Measurements from ENCODE around the gene HPS1. TPM values are rescaled to one million over a fixed set of nuclear protein-coding genes. Genes with fewer than 3 reads are reported as not detected.
A peak's percentile ranks its signal among the peaks of the same experiment; 100 is the strongest.

The HPS1 gene
- total and polyA plus RNA-seq, 10 of the 15 experiments (the other 5 are each of a cell fraction or from before 2014, with no cell fraction given): 27.1 to 138 (median 54.8) TPM

DNA sequence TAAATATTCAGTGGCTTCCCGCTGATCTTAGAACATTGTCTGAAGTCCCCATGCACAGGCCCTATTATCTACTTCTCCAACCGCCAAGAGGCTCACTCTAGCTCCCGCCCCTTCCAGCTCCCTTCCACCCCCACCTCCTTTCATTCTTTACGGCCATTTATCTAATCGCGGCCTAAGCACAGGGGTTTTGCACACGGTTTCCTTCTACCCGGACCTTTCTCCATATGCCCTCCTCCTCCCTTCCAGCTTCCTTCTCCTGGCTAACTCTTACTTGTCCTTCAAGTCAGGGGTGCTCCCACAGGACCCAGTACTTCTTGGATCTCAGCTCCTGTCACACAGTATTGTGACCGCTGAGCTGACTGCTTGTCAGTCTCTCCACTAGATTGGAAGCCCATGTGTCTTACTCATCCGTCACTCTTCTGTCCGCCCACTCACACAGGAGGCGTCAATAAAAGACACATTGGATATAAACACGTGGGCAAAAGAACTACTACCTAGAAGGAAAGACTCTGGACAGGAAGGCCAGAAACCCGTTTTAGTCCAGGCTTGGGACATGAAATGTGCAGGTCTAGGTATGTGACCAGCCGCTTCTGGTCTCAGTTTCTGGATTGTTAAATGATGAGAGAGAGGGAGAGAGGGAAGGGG, 20.2 kb upstream of the HPS1 start:
- no peak for FAIRE-seq
- peaks cover 0 to 5% of the 10 kb centered on the region in 2 experiments; a peak in 3 of 4 replicates for H3K27me3 ChIP-seq (replicated peaks in 1 of 2; ENCODE audit: control insufficient read depth in 2 of 2, insufficient read depth in 2 of 2, low read length in 1 of 2)
- H3K9ac ChIP-seq (ENCODE audit: control insufficient read depth, insufficient read depth, low read length): no peak overlapping the region
- DNase-seq (ENCODE audit: low read depth, low spot score): no peak
- H2AFZ ChIP-seq (ENCODE audit: control insufficient read depth, low read depth, low read length): peak overlapping the region; percentile 75
- no peaks in the 10 kb centered on the region for H4K20me1 ChIP-seq (ENCODE audit: control insufficient read depth, insufficient read depth)
- ChIA-PET POLR2A (no interaction called here), SMC1A (ENCODE audit: uncharacterized antibody, unreplicated experiment) (interaction anchor here (0.6 to 2.8 kb wide), 12 partner anchors 12 to 780 kb away, joined by 3 to 16 read pairs (median 4); no protein-coding TSS in a partner anchor), CTCF (interaction anchor here (0.6 to 4.2 kb wide), 34 partner anchors 15 to 969 kb away, joined by 3 to 29 read pairs (median 4); no protein-coding TSS in a partner anchor), RAD21 (ENCODE audit: unreplicated experiment) (interaction anchor here (0.6 to 3.9 kb wide), 13 partner anchors 23 to 812 kb away, joined by 3 to 36 read pairs (median 4); no protein-coding TSS in a partner anchor)
- no peak overlapping the region; the same call in 1 of the 2 replicates for H3K4me2 ChIP-seq (ENCODE audit: control insufficient read depth, insufficient read depth)
- no peak overlapping the region for H3K27ac ChIP-seq (ENCODE audit: control insufficient read depth, insufficient read depth)
- TF ChIP-seq CREB1 (IDR thresholded peaks at IDR 0.05; ENCODE audit: low read depth) (no peak), MEF2B (IDR thresholded peaks at IDR 0.05; ENCODE audit: partially characterized antibody, poor library complexity, severe bottlenecking) (no peak), SRF (IDR thresholded peaks at IDR 0.05; ENCODE audit: low read depth in 2 of 2, low read length in 2 of 2) (no peak)
- no peak overlapping the region for H3K4me3 ChIP-seq
- no peaks in the 10 kb centered on the region for H3K4me1 ChIP-seq (ENCODE audit: control insufficient read depth, insufficient read depth, low read length)
- no peaks in the 10 kb centered on the region for H3K79me2 ChIP-seq (ENCODE audit: control insufficient read depth, insufficient read depth, low read length)
- 36% methylated on average over 14 of the region's 15 CpGs for WGBS (ENCODE audit: insufficient coverage, insufficient replicate concordance, low lambda C conversion rate, missing lambda C conversion rate)
- intact Hi-C loops (cut with micrococcal nuclease; ENCODE audit: unreplicated experiment): loop anchor here (1.0 to 5.0 kb wide), 4 partner anchors 197 to 778 kb away; no protein-coding TSS in a partner anchor
- in situ Hi-C loops (cut with MboI): loop anchor here (5.0 to 10.0 kb wide), 2 partner anchors 195 to 578 kb away; no protein-coding TSS in a partner anchor
- no peak for ATAC-seq
- no peaks in the 10 kb centered on the region for H3K9me3 ChIP-seq (replicated peaks; ENCODE audit: control insufficient read depth, insufficient read depth, low read length)
- H3K36me3 ChIP-seq (ENCODE audit: control insufficient read depth in 2 of 2, insufficient read depth in 2 of 2, low read length in 1 of 2): no peaks in the 10 kb centered on the region
- BruUV-seq (replicated peaks): no TSS peak

GRCh38 chr10:98465866-98466265, 19.1 kb upstream of the HPS1 start:
- TF ChIP-seq NR2C1 (IDR thresholded peaks at IDR 0.05): no peak
- no peak for TF ChIP-seq MEF2A (IDR thresholded peaks at IDR 0.05; ENCODE audit: insufficient read depth, low read depth, low read length)
- no peak for TF ChIP-seq STAT1 (conservative IDR thresholded peaks at IDR 0.05)
- TF ChIP-seq ASH2L (IDR thresholded peaks at IDR 0.05; ENCODE audit: borderline replicate concordance, low read depth): no peak
- no peak for TF ChIP-seq SUZ12 (IDR thresholded peaks at IDR 0.05; ENCODE audit: unreplicated experiment)
- TF ChIP-seq, protein P1, sequence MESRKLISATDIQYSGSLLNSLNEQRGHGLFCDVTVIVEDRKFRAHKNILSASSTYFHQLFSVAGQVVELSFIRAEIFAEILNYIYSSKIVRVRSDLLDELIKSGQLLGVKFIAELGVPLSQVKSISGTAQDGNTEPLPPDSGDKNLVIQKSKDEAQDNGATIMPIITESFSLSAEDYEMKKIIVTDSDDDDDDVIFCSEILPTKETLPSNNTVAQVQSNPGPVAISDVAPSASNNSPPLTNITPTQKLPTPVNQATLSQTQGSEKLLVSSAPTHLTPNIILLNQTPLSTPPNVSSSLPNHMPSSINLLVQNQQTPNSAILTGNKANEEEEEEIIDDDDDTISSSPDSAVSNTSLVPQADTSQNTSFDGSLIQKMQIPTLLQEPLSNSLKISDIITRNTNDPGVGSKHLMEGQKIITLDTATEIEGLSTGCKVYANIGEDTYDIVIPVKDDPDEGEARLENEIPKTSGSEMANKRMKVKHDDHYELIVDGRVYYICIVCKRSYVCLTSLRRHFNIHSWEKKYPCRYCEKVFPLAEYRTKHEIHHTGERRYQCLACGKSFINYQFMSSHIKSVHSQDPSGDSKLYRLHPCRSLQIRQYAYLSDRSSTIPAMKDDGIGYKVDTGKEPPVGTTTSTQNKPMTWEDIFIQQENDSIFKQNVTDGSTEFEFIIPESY (IDR thresholded peaks at IDR 0.05): no peak
- no peak for TF ChIP-seq CEBPZ (IDR thresholded peaks at IDR 0.05; ENCODE audit: low read depth, low read length)
- ChIA-PET POLR2A (interaction anchor here (0.7 kb wide), 1 partner anchor 777 kb away, joined by 4 read pairs; no protein-coding TSS in a partner anchor), RAD21 (ENCODE audit: unreplicated experiment) (interaction anchor here (1.7 to 3.9 kb wide), 2 partner anchors 200 to 781 kb away, joined by 11 to 36 read pairs; no protein-coding TSS in a partner anchor), SMC1A (ENCODE audit: uncharacterized antibody, unreplicated experiment) (interaction anchor here (0.9 to 1.0 kb wide), 2 partner anchors 61 to 781 kb away, joined by 3 read pairs; no protein-coding TSS in a partner anchor), CTCF (interaction anchor here (0.7 to 4.2 kb wide), 4 partner anchors 125 to 1004 kb away, joined by 3 to 20 read pairs (median 4); no protein-coding TSS in a partner anchor)
- Histone ChIP-seq H3K27ac (ENCODE audit: control insufficient read depth, insufficient read depth) (no peak overlapping the region), H3K4me2 (ENCODE audit: control insufficient read depth, insufficient read depth) (no peak overlapping the region), H3K9ac (ENCODE audit: control insufficient read depth, insufficient read depth, low read length) (no peak overlapping the region), H3K9me3 (replicated peaks; ENCODE audit: control insufficient read depth, insufficient read depth, low read length) (no peaks in the 10 kb centered on the region), H3K4me1 (ENCODE audit: control insufficient read depth, insufficient read depth, low read length) (no peaks in the 10 kb centered on the region), H3K27me3 (replicated peaks in 1 of 2; ENCODE audit: control insufficient read depth in 2 of 2, insufficient read depth in 2 of 2, low read length in 1 of 2) (peaks cover 0 to 5% of the 10 kb centered on the region in 2 experiments; a peak in 3 of 4 replicates), H3K4me3 (no peak overlapping the region), H3K36me3 (ENCODE audit: control insufficient read depth in 2 of 2, insufficient read depth in 2 of 2, low read length in 1 of 2) (no peaks in the 10 kb centered on the region), H4K20me1 (ENCODE audit: control insufficient read depth, insufficient read depth) (no peaks in the 10 kb centered on the region), H2AFZ (ENCODE audit: control insufficient read depth, low read depth, low read length) (no peak overlapping the region), H3K79me2 (ENCODE audit: control insufficient read depth, insufficient read depth, low read length) (no peaks in the 10 kb centered on the region)
- in situ Hi-C loops (cut with MboI) (loop anchor here (5.0 to 10.0 kb wide), 2 partner anchors 196 to 579 kb away; no protein-coding TSS in a partner anchor), intact Hi-C loops (cut with micrococcal nuclease; ENCODE audit: unreplicated experiment) (loop anchor here (5.0 kb wide), 1 partner anchor 281 kb away; no protein-coding TSS in a partner anchor)
- BruUV-seq (replicated peaks): no TSS peak
- DNase-seq (ENCODE audit: low read depth, low spot score) (no peak), ATAC-seq (no peak), FAIRE-seq (no peak)
- 33% methylated on average over 3 of the region's 3 CpGs for WGBS (ENCODE audit: insufficient coverage, insufficient replicate concordance, low lambda C conversion rate, missing lambda C conversion rate)
